NCI-H1417 (cell line): ENCODE data around the gene PRRT1B.

Experiments
- DNase-seq, 3 experiments: peaks; one replicate each; lab custom pipeline; 2025; lab: John Stamatoyannopoulos, UW

The PRRT1B gene

DNA sequence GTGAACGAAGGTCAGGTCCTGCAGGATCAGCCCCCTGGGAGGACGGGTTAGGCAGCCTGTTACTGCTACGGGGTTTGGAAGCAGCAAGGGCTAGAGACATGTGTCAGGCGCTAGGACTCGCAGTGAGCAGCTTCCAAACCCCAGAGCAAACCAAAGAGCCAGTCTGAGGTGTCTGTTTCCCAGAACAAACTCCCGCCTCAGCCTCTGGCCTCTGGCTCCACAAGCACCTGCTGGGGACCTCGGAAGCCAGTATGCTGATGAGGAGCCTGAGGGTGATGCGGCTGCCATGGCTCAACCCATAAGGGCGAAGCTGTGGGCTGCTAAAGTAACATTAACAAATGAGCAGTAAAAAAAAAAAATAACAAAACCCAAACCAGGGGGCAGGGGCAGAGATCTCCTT, 35.0 kb downstream of the PRRT1B start:
- no peak for DNase-seq

GRCh38 chr9:131582056-131582455, 36.7 kb downstream of the PRRT1B start:
- DNase-seq, result no peak

GRCh38 chr9:131582466-131583336, 37.4 kb downstream of the PRRT1B start:
- DNase-seq, result no peak

GRCh38 chr9:131583337-131583645, 38.0 kb downstream of the PRRT1B start:
- DNase-seq, result no peak

- no peak for DNase-seq
Observed at GRCh38 chr9:131583836-131584555, 38.7 kb downstream of the PRRT1B start.

- DNase-seq, result no peak
Observed at GRCh38 chr9:131584858-131585257, 39.5 kb downstream of the PRRT1B start.

DNA sequence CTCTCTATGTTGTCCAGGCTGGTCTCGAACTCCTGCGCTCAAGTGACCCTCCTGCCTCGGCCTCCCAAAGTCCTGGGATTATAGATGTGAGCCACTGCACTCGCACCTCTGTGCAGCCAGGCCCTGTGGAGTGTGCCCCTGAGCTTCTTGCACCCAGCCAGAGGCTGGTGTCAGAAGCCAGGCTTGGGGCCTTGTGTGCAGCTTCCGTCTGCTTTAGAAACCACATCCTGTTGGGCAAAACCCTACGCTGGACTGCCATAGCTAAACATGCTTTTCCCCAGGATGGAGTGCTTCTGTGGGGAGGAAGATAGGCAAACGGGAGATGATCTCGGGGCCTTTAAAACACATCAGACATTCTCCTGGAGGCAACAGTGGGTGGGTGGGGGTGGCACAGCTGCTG, 40.1 kb downstream of the PRRT1B start:
- DNase-seq, result no peak

DNA sequence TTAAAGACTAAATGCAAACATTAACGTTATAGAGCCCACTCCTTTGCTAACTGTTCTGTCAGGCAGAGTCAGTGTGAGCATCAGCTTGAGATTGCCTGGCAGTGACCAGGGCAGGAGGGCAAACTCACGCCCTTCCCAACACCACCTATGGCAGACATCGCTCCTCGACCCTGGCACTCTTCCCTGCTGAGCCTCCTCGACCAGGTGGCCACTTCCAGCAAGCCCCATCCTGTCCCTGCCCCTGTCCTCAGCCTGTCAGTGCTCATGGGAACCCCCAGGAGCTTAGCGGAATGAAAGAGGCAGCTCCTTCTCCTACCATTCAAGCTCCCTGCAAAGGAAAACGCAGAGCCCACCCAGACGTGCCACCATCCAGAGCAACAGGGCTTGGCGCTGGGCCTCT, 42.0 kb downstream of the PRRT1B start:
- DNase-seq, result no peak

DNA sequence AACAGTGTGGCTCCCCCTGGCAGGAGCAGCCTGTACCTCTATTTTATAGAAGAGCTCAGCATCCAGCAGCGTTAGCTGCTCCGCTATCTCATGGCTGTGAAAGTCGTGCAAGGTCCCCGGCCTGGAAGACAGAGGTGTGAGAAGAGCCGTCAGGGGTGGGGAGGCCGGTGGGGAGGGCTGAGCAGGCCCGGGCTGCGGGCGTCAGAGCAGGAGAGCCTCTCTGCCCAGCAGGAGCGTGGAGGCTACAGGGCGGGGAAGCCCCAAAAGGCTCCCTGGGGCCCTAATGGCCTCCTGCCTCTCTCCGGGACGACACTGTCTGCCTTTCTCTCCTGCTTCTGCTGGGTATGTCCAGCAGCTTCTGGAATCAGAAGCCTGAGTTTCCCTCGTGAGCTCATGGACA, 42.6 kb downstream of the PRRT1B start:
- no peak for DNase-seq

- DNase-seq, result no peak
Observed at GRCh38 chr9:131588396-131588795, 43.1 kb downstream of the PRRT1B start.

DNA sequence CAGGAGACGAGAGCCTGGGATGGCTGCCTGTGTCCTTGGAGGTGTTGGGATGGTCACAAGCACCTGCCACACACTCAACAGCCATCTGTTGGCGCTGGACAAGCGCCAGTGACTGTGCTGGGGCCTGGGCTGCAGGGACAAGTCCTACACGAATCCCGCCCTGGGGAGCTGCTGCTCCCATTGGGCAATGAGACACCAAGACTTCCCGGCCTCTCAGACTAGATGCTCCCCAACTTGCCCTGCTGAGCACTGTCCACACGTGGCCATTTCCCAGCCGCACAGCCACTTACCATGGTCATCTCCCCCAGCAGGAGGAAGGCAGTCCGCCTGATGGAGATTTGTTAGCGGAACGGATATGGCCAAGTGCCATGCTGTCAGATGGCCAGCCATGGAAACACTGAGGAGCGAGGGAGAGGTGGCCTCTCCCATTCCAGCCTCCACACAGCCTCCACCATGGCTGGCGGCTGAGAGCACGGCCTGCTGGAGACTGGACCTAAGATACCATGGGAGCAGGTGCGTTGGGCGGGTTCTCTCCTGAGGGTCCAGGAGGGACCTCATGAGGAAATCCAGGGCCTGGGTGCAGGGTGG, 43.9 kb downstream of the PRRT1B start:
- DNase-seq, result no peak

DNA sequence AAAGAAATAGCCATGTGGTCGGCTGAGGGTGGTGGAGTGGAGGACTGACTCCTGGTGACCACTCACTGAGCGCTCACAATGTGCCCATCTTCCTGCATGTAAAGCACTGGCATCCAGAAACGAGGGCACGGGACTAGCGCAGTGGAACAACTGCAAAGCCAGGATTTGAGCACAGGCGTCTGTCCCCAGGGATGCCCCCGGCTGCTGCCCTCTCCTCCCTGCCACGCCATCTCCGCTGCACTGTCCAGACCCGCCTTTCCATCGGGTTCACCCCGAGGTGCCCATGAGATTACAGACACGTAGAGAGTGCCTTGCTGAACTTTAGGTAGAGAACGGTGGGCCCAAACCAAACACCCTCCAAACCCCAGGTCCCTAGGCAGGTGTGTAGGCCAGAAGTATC, 44.7 kb downstream of the PRRT1B start:
- DNase-seq, result no peak

GRCh38 chr9:131590449-131590848, 45.1 kb downstream of the PRRT1B start:
- no peak for DNase-seq

DNA sequence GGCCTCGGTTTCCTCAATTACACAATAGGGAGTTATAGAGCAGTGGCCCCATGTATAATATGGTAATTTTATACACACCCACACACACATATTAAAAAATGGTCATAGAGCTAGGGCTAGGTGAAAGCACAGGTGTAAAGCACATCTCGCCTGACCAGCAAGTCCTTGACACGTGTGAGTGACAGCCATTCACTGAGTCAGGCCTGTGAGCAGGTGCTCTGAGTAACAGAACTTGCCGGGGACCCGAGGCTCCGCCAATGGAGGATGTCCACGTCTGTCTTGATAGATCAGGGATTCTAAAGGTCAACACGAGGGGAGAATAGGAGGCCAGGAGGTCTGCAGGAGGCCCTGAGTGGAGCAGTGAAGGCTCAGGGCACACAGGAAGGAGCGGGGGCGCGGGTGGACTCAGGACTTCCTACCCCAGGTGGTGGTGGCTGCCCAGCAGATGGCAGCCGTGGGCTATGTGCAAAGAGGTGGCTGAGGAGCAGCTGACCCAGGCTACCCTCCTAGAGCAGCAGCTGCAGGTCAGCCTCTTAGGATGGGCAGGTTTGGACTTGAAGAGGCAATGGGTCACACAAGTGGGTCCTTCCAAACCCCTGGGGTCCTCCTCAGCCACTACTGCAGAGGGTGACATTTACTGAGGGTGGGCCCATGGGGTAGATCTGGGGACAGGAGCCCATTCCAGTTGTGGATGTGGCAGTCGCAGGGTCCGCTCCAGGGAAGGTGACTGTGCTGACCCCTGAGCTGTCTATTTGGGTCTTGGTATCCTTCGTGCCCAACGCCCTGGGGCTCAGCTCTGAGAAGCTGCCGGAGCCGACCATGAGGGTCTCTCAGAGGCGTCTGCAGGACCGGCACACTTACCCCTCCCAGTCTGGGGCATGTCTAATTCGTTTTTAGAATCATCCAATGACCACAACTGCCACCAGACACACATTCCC, 45.9 kb downstream of the PRRT1B start:
- peak; percentile 60 to 83 (median 61) for DNase-seq

GRCh38 chr9:131591845-131592208, 46.5 kb downstream of the PRRT1B start:
- DNase-seq, result no peak

DNA sequence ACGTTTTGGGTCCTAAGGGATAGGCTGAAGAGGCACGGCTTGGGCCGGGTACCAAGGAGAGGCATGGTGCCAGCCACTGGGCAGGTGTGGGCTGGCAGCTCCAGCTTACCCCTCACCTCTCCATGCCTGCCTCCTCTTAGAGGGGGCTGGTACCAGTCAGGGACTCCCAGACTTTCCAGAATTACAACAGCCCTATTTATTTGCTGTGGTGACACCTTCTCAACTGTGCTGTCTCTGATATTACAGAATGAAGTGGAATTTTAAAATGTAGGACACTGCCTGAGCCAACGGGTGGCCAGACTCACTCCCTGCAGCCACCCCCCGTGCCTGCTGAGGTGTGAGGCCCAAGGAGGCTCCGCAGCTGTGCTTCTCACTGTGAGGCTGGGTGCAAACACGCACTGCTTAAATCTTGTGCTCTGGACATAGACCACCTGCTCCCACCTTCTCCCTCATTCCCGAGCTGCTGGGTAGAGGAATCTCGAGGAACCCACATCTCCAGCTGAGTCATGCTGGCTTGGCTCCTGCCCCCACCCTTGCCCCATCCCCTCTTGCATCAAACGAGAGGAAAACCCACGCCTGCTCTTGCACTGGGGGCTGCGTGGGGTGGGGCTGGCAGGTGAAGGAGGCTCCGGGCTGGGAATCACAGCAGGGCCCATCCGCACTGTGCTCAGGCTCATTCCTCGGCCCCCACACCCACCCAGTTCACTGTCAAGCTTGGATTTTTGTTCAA, 47.9 kb downstream of the PRRT1B start:
- no peak for DNase-seq

DNA sequence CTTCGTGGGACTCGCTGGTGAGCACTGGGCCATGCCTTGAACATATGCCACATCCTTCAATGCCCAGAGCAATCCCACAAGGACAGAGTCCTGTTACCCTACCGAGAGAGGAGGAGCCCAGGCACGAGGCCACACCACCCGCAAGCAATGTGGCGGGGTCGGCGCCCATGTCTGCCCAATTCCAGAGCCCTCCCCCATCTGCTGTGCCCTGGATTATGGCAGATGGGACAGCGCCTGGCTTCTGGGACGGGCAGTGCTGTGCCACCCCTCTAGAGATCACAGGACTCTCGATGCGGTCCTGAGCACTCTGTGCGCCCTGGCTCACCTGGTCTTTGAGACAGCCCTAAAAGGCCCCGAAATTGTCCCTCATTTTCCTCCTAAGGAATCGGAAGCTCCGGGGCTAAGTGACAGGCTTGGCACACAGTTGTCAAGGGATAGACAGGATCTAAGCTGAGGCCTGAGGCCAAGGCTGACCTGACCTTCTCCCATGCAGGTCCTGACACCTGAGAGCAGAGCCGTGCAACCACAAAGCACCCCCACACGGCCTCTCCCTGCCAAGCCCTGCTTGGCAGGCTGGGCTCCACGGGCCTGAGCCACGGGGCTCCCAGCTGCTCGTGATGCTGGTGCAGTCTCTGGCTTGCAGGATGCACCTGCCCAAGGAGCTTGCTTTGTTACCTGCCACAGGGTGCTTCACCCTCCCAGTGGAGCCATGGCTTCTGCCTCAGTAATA, 48.8 kb downstream of the PRRT1B start:
- no peak for DNase-seq

DNA sequence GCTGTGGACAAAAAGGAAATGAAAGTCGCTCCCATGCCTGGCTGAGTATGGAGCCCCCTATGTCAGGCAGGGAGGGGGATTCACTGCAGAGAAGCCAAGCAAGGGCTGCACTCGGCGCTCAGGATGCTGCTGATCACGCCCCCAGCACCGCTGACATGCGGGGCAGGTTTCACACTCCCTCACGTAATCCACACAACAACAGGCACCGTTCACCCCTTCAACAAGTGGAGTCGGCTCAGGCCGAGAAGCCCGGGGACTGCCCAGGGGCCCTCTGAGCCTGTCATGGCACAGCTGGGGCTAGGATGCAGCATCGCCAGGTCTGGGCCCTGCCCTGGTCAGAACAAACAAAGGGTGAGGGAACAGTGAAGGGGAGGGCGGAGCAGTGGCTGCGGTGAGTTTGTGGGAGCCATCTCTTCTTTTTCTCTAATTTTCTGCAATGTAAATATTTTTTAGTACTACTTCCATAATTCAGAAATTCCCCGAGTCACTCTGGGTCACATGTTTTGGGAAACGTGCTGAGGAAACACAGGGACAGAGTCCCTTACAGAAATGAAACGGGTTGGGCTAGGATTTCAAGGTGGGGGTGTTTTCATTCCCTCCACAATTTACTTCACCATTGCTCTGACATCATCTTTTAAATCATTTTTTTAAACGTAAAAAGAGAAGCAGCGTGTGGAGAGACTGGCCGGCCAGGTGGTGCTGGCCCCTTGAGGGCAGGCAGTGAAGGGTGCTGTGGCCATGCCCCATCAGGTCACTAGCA, 49.8 kb downstream of the PRRT1B start:
- DNase-seq, result no peak

DNA sequence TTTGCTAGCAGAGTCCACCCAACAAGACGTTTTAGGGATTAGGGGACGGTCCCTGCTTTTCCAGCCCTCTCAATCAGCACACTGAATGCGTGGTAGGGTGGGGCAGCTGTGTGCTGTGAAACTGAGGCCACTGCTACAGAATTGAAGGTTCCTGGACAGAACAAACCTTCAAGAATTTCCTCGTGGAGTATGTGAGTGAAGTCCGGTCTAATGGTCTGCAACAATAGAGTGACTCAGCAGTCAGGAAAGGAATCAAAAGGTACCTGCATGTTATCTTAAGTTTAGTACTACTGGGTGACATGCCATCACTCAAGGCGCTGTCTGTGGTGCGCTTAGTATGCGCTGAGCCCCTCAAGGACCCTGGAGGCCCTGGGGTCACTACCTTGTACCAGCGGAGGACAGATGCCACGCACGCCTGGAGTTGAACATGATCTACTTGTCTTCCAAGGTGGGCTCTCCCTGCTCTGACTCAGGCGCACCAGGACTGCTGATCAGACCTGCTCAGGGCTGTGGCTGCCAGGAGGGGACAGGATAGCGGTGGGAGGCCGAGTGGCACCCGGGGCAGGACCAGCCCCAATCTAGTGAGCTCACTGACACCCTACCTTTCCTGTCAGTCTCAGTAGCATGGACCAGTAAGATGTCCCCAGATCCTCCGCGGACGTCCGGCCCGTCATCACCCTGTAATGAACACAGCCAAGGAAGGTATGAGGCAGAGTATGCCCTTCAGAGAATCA, 50.5 kb downstream of the PRRT1B start:
- DNase-seq, result no peak

DNA sequence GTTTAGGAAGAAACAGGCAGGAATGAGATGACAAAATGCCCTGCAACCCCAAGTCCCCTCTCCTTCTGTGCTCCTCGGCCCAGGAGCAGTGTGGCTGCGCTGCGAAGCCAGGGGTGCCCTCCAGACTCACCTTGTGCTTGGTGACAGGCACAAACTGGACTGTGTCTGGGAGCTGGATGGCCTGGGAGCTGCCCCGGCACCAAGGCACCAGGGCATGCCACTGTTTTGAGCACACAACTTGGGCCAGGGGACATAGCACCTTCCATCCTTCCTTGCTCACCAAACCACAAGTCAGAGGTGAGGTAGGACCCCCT, 51.1 kb downstream of the PRRT1B start:
- DNase-seq, result no peak
